ENCODE results near the gene GPR153. TPM values are rescaled to one million over a fixed set of nuclear protein-coding genes. Genes with fewer than 3 reads are reported as not detected.

GPR153 gene
- total and polyA plus RNA-seq, 2 donors (not counting 1 experiment from before 2014, with no cell fraction given): 0.04 to 0.20 TPM

GRCh38 chr1:6249739-6250689, 10.9 kb downstream of the GPR153 start:
- DNase-seq (no peak), ATAC-seq (ENCODE audit: low read depth) (no peak)
- H3K27me3 ChIP-seq (replicated peaks in 1 of 4; ENCODE audit: control extremely low read depth in 1 of 4, control insufficient read depth in 3 of 4, insufficient read depth in 4 of 4, low read length in 3 of 4): peaks cover 0 to 57% (median 18%) of the 10 kb centered on the region in 4 experiments
- no peak overlapping the region for H3K4me2 ChIP-seq (replicated peaks; ENCODE audit: low read depth, low read length, poor library complexity, severe bottlenecking)
- intact Hi-C loops (cut with micrococcal nuclease): loop anchor here (5.0 kb wide), 1 partner anchor 92 kb away; no protein-coding TSS in a partner anchor
- Mint-ChIP-seq H3K4me3 (no peak overlapping the region), H3K9me3 (ENCODE audit: insufficient read depth) (no peaks in the 10 kb centered on the region), H3K27ac (no peak overlapping the region), H3K27me3 (peaks cover 42% of the 10 kb centered on the region), H3K4me1 (peaks cover 13% of the 10 kb centered on the region)
- no peak for TF ChIP-seq EZH2 (IDR thresholded peaks at IDR 0.05; ENCODE audit: borderline replicate concordance, insufficient read depth, low read depth, low read length, poor library complexity, severe bottlenecking)
- TF ChIP-seq CTCF (IDR thresholded peaks at IDR 0.05): no peak
- H3K79me2 ChIP-seq (ENCODE audit: control insufficient read depth, insufficient read depth, low read length): no peaks in the 10 kb centered on the region
- no peak overlapping the region for H3K4me3 ChIP-seq (ENCODE audit: control extremely low read depth in 1 of 5, extremely low read depth in 1 of 5, insufficient read depth in 1 of 5, low read depth in 2 of 5, low read length in 4 of 5)
- peaks cover 19 to 23% of the 10 kb centered on the region in 2 donors for H3K4me1 ChIP-seq (ENCODE audit: control insufficient read depth in 2 of 2, insufficient read depth in 2 of 2, low read length in 2 of 2)
- ChIA-PET CTCF (interaction anchor here (1.6 kb wide), 1 partner anchor 17 kb away, joined by 4 read pairs; no protein-coding TSS in a partner anchor), POLR2A (no interaction called here)
- no peak overlapping the region for H3K27ac ChIP-seq (ENCODE audit: low read length in 2 of 2)
- H3K9me3 ChIP-seq (ENCODE audit: control extremely low read depth in 1 of 3, control insufficient read depth in 2 of 3, insufficient read depth in 1 of 3, low read length in 2 of 3): peaks cover 0 to 12% (median 0%) of the 10 kb centered on the region in 3 donors
- H3K9ac ChIP-seq (ENCODE audit: low read length): no peak overlapping the region
- H3K36me3 ChIP-seq (replicated peaks in 1 of 2; ENCODE audit: control extremely low read depth in 1 of 2, control insufficient read depth in 1 of 2, extremely low read depth in 1 of 2, insufficient read depth in 2 of 2, low read length in 1 of 2): no peaks in the 10 kb centered on the region
- peaks cover 6% of the 10 kb centered on the region for H4K20me1 ChIP-seq (ENCODE audit: control insufficient read depth, insufficient read depth, low read length, poor library complexity, severe bottlenecking)
- no peak overlapping the region for H2AFZ ChIP-seq (ENCODE audit: insufficient read depth, low read depth, low read length, poor library complexity, severe bottlenecking)
- 17% methylated on average over 68 of the region's 71 CpGs for WGBS (ENCODE audit: insufficient coverage)
